ENCODE data around the gene DSG4.
"Not testable (repeated sequence)": the region's sequence is repeated elsewhere in the genome, so short reads cannot be mapped to it uniquely, and the experiment has no call there.

The DSG4 gene, protein sequence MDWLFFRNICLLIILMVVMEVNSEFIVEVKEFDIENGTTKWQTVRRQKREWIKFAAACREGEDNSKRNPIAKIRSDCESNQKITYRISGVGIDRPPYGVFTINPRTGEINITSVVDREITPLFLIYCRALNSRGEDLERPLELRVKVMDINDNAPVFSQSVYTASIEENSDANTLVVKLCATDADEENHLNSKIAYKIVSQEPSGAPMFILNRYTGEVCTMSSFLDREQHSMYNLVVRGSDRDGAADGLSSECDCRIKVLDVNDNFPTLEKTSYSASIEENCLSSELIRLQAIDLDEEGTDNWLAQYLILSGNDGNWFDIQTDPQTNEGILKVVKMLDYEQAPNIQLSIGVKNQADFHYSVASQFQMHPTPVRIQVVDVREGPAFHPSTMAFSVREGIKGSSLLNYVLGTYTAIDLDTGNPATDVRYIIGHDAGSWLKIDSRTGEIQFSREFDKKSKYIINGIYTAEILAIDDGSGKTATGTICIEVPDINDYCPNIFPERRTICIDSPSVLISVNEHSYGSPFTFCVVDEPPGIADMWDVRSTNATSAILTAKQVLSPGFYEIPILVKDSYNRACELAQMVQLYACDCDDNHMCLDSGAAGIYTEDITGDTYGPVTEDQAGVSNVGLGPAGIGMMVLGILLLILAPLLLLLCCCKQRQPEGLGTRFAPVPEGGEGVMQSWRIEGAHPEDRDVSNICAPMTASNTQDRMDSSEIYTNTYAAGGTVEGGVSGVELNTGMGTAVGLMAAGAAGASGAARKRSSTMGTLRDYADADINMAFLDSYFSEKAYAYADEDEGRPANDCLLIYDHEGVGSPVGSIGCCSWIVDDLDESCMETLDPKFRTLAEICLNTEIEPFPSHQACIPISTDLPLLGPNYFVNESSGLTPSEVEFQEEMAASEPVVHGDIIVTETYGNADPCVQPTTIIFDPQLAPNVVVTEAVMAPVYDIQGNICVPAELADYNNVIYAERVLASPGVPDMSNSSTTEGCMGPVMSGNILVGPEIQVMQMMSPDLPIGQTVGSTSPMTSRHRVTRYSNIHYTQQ

GRCh38 chr18:31376477-31376876 lies at the start of gene DSG4:
Gene DSG4, plus strand, starts transcription at chr18:31376777. Its CDS starts 135 bp downstream, at chr18:31376912.
- DNase-seq = no peak

DNA sequence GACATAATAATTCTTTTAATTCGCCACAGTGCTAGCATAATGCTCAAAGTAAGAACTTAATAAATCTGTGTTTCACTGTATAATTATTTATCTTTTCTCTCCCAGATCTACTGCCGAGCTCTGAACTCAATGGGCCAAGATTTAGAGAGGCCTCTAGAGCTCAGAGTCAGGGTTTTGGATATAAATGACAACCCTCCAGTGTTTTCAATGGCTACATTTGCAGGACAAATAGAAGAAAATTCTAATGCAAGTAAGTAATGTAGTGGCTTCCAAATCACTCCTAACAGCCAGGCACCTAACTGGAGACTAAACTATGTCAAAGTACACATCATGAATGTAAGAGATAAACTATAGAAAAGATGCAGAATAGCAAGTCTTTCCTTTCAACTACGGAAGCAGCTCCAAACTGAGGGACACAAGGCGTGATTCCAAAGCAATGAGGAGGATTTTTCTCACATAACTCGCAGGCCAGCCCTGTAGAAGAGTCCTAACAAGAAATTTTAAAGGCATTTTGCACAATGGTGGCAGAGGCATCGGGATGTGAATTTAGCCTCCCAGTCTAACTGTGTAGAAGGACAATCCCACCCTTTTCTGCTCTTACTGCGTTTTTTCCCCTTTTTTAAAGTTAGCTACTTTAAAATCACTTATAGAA lies 46.7 kb upstream of the DSG4 start:
- no peak for DNase-seq

GRCh38 chr18:31343454-31343853 lies 33.1 kb upstream of the DSG4 start:
- no peak for DNase-seq

DNA sequence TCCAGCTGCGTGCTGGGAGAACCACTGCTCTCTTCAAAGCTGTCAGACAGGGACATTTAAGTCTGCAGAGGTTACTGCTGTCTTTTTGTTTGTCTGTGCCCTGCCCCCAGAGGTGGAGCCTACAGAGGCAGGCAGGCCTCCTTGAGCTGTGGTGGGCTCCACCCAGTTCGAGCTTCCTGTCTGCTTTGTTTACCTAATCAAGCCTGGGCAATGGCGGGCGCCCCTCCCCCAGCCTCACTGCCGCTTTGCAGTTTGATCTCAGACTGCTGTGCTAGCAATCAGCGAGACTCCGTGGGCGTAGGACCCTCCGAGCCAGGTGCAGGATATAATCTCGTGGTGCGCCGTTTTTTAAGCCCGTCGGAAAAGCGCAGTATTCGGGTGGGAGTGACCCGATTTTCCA lies 23.2 kb upstream of the DSG4 start:
- DNase-seq = not testable (repeated sequence)

GRCh38 chr18:31354990-31355389 lies 21.6 kb upstream of the DSG4 start:
- DNase-seq = no peak

DNA sequence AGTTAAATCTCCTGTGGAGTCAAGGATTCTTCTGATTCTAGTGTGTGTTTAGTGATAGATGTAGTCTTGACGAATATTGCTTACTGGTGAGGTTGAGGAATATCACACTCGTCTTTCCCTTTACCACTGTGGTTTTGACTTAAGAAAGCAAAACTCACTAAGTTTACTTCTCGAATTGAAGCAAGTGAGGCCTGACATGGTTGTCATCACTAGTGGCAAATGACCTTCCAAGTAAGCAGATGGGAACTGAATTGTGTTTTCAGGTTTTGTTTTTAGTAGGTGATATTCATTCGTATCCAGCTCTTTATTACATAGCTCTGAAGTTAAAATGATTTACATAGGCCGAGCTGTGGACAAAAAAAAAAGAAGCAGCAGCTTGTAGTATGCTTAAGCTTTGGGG lies 20.6 kb upstream of the DSG4 start:
- no peak for DNase-seq

DNA sequence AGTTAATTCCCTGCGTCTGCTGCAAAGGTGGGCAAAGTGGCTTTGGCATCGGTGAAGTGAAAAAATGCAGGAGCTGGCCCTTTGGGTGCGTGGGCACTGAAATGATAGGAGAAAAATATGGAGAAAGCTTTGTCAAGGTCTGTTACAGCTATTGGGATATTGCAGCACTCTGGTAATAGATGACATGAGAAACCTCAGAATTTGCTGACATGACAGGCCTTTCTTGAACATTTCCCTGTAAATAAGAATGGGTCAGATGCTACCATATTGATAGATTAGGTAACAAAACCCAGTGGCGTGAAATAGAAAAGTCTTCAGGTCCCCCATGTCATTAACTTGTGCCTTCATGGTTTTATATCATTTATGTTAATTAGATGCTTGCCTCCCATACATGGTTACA lies 12.4 kb upstream of the DSG4 start:
- no peak for DNase-seq

- DNase-seq = no peak
These were observed 7.1 kb upstream of the DSG4 start for GRCh38 chr18:31369478-31369877.

DNA sequence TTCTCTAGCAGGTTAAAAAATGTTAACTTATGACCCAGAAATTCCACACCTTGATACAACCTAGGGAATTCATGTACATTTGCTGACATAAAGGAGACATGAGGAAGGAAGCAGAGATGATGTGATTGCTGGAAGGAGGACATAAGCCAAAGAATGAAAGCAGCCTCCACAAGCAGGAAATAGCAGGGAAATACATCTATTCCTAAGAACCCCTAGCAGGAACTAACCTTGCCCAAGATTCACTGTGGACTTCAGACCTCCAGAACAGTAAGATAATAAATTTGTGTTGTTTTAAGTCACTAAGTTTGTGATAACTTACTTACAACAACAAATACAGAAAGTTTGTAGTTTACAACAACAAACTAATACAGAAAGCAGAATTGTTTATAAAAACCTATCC lies 4.6 kb upstream of the DSG4 start:
- no peak for DNase-seq

DNA sequence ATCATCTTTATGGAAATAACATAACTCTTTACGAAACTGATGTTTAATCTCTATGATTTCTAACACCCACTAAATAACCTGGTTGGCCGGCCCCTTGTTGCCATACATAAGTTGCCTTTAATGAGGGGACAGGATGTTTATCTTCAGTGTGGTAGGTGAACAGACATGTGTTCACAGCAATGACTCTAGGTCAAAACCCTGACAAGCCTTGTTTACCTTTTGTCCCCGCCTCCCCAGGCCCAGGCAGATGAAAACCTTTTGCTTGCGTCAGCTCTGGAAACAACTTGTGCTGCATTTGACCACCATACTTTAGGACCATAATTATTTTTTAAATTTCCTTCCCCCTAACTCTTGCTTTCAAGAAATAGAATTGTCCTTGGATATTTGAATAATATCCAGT lies 2.9 kb upstream of the DSG4 start:
- DNase-seq = no peak

- no peak for DNase-seq
These were observed 4.3 kb downstream of the DSG4 start for GRCh38 chr18:31380912-31381311.

GRCh38 chr18:31382107-31382506 lies 5.5 kb downstream of the DSG4 start:
- DNase-seq = no peak

- DNase-seq = no peak
These were observed 10.2 kb downstream of the DSG4 start for GRCh38 chr18:31386741-31387140.

- no peak for DNase-seq
These were observed 16.7 kb downstream of the DSG4 start for GRCh38 chr18:31393286-31393685.

DNA sequence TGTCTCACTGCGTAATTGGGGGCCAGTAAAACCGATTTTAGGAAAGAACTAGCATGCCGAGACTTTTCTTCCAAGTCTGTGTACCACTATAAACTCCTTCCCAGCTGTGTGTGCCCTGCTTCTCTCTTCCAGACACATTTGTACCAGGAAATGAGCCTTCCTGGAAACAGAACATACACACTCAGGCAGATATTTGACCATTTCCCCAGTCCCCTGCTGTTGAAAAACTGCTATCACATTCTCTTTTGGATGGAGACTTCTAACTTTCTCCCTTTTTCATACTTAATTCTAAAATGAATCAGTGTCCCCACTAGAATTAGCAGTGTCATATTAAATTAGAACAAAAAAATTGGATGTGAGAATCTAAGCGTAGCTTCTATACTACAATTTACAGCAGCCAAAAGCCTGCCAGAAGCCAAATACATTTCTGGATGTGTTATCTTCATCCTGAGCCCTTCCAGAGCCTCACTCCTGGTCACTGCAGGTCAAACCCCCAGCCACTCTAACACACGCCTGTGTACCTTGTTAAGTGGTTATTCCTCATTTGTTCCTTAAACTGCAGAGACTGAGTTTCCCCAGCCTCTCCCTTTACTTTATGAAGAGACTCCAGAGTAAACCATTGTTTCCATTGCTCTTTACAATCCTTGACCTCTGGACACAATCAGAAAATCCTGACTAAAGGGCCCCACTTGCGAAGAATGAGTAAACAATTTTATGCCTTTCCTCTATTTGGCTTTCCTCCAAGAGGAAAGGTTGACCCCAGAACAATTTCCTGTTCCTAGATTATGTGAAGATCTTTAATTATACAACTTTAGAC lies 20.4 kb downstream of the DSG4 start:
- DNase-seq = no peak

GRCh38 chr18:31398191-31398590 lies 21.6 kb downstream of the DSG4 start:
- DNase-seq = no peak

DNA sequence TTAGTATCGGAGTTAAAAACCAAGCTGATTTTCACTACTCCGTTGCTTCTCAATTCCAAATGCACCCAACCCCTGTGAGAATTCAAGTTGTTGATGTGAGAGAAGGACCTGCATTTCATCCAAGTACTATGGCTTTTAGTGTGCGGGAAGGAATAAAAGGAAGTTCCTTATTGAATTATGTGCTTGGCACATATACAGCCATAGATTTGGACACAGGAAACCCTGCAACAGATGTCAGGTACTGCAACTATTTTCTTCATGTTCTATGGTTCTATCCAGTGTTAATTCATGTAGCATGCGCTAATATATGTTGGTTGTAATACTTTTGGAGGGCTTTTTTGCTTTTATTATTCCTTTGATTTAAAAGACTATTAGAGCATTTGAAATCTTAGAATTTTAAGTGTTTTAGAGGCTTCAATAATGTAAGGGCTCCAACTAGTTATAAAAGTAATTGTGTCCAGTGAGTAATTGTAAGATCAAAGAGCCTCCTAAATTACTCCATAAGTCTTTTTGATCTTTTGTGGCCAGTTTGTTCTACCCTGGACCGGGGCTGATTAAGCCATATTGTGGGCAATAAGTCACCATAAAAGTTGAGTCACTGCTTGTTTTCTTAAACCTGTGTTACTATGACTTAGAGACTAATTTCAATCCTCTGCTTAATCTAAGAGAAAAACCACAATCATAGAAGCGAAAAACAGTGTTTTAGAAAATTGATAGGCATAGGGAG lies 22.9 kb downstream of the DSG4 start:
- DNase-seq = no peak

GRCh38 chr18:31401156-31402025 lies 24.8 kb downstream of the DSG4 start:
- no peak for DNase-seq

- DNase-seq = no peak
These were observed 25.4 kb downstream of the DSG4 start for GRCh38 chr18:31402026-31402373.

DNA sequence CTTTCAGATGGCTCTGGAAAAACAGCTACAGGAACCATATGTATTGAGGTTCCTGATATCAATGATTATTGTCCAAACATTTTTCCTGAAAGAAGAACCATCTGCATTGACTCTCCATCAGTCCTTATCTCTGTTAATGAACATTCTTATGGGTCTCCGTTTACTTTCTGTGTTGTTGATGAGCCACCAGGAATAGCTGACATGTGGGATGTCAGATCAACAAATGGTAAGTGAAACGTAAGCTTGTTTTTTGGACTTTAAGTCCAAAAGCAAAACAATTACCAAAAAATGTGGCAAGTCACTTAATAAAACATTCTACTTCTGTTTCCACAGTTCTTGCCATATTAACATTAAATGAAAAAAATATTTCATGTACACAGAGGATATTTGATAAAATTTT lies 26.8 kb downstream of the DSG4 start:
- no peak for DNase-seq

DNA sequence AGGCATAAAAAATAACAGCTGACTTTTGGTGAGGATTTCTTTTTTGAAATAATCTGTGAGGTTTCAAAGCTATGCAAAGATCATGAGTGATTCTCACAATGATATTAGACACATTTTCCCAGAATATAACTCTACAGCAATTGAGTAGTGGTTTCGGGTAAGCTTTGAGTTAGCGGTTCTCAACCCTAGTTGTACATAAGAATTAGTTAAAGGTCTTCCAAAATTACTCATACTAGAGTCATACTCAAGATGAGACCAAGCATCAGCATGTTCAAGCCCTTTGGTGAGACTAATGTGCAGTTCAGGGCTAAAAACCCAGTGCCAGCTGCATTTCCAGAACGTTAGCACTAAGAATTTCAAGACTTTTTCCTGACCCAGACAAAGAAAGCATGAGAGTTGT lies 31.1 kb downstream of the DSG4 start:
- DNase-seq = no peak
